OCI-LY3 (cell line): Measurements from ENCODE around the gene CD160.

ENCODE experiments used
- CTCF ChIP-seq: fragments of 200-600, 300-600 bp; sonication (generic); IDR thresholded peaks from 2 replicates; pipeline ENCODE4 v1.5.1; 2014; ENCODE audit warnings: antibody characterized with exemption, low read length, low read depth
- EZH2phosphoT487 ChIP-seq: fragments of 200-600 bp; shearing (Covaris generic); IDR thresholded peaks from 2 replicates; pipeline ENCODE4 v1.6.1; 2018; ENCODE audit warnings: antibody characterized with exemption, mixed run types, low read depth

GRCh38 chr1:145778146-145778540, 58.8 kb downstream of the CD160 start:
- TF ChIP-seq EZH2phosphoT487 (no peak), CTCF (no peak)
